CD4-positive, CD25-positive, alpha-beta regulatory T cell (primary cell): Measurements from ENCODE around the gene C16orf92. TPM values are rescaled to one million over a fixed set of nuclear protein-coding genes. Genes with fewer than 3 reads are reported as not detected.

ENCODE experiments used
- ATAC-seq, 2 donors: fragments of 150-1000 bp; cut with Tn5 transposase; one replicate each; pipeline ENCODE4 v1.10.0; 2021; ENCODE audit warnings: low read depth in 2 of 2, moderate number of reproducible peaks in 2 of 2, moderate library complexity in 1 of 2
- DNase-seq, 3 donors: peaks; one replicate each; pipeline versions ENCODE4 v3.0.0 to v3.0.0-alpha.2; 2012 to 2022; ENCODE audit warnings: mixed read lengths in 1 of 3
- H3K27ac ChIP-seq: one replicate; pipeline ENCODE4 v1.7.0; 2013; ENCODE audit warnings: mild to moderate bottlenecking, low read length; ENCODE audit not compliant: insufficient read depth, poor library complexity, severe bottlenecking
- H3K27me3 ChIP-seq: one replicate; pipeline ENCODE4 v1.7.0; 2013; ENCODE audit warnings: low read length; ENCODE audit not compliant: control insufficient read depth, insufficient read depth
- H3K36me3 ChIP-seq: one replicate; pipeline ENCODE4 v1.7.0; 2013; ENCODE audit warnings: mild to moderate bottlenecking, low read length, moderate library complexity; ENCODE audit not compliant: control insufficient read depth, insufficient read depth
- H3K4me1 ChIP-seq: 2 replicates; pipeline ENCODE4 v1.7.0; 2013; ENCODE audit warnings: mild to moderate bottlenecking, low read length; ENCODE audit not compliant: insufficient read depth, control insufficient read depth, poor library complexity, severe bottlenecking
- H3K4me3 ChIP-seq: one replicate; pipeline ENCODE4 v1.7.0; 2013; ENCODE audit warnings: low read depth, mild to moderate bottlenecking, low read length, moderate library complexity
- H3K9me3 ChIP-seq, 2 experiments: 1 replicate in 1 of 2; 2 replicates in 1 of 2; pipeline ENCODE4 v1.7.0; 2013; ENCODE audit warnings: low read length in 2 of 2, mild to moderate bottlenecking in 1 of 2, moderate library complexity in 1 of 2; ENCODE audit not compliant: control insufficient read depth in 2 of 2
- H3K27ac Mint-ChIP-seq, 3 donors: one replicate each; pipeline ENCODE4 v1.8.0; 2020 to 2022; ENCODE audit warnings: mild to moderate bottlenecking in 3 of 3, mixed read lengths in 3 of 3, moderate library complexity in 2 of 3
- H3K27me3 Mint-ChIP-seq: one replicate; pipeline ENCODE4 v1.8.0; 2022; ENCODE audit warnings: mild to moderate bottlenecking, mixed read lengths
- H3K36me3 Mint-ChIP-seq: one replicate; pipeline ENCODE4 v1.8.0; 2020; ENCODE audit warnings: mixed read lengths
- H3K4me1 Mint-ChIP-seq, 4 donors: one replicate each; pipeline ENCODE4 v1.8.0; 2020 to 2022; ENCODE audit warnings: mixed read lengths in 4 of 4, mild to moderate bottlenecking in 1 of 4
- H3K4me3 Mint-ChIP-seq, 4 donors: one replicate each; pipeline ENCODE4 v1.8.0; 2020 to 2022; ENCODE audit warnings: mild to moderate bottlenecking in 4 of 4, mixed read lengths in 4 of 4, moderate library complexity in 3 of 4
- H3K9me3 Mint-ChIP-seq, 7 donors: one replicate each; pipeline ENCODE4 v1.8.0; 2020 to 2022; ENCODE audit warnings: mixed read lengths in 7 of 7, mild to moderate bottlenecking in 3 of 7, moderate library complexity in 2 of 7
- polyA plus RNA-seq, 4 donors: library from polyadenylated mRNA; unstranded; fragments of 300-500 nt; fragmentation: Illumina TruSeq; gene quantifications; one replicate each; pipeline ENCODE4 v1.2.3, GENCODE V29; 2021
- total RNA-seq: library from RNA; stranded (reverse); gene quantifications from one replicate; pipeline ENCODE4 v1.2.3, GENCODE V29; 2022

C16orf92 gene
- total and polyA plus RNA-seq, 5 donors from 2014 or later: not detected

GRCh38 chr16:30052671-30053372 lies 29.8 kb downstream of the C16orf92 start:
- no peaks in the 10 kb centered on the region for H3K9me3 ChIP-seq
- ATAC-seq (peak; percentile 68 to 73), DNase-seq (peak; percentile 80 to 90 (median 84))
- H3K27me3 ChIP-seq: no peaks in the 10 kb centered on the region
- peak overlapping the region in 2 of 3 donors; percentile 69 to 81 for H3K27ac Mint-ChIP-seq
- peaks cover 0 to 1% (median 0%) of the 10 kb centered on the region in 7 donors for H3K9me3 Mint-ChIP-seq
- H3K4me1 Mint-ChIP-seq: peaks cover 0 to 26% (median 9%) of the 10 kb centered on the region in 4 donors
- H3K27me3 Mint-ChIP-seq: no peaks in the 10 kb centered on the region
- peaks cover 18% of the 10 kb centered on the region for H3K4me1 ChIP-seq
- H3K36me3 Mint-ChIP-seq: no peaks in the 10 kb centered on the region
- no peaks in the 10 kb centered on the region for H3K36me3 ChIP-seq
- H3K4me3 Mint-ChIP-seq: peak overlapping the region; percentile 89 to 93 (median 89)
- peak overlapping the region; percentile 37 for H3K4me3 ChIP-seq
- no peak overlapping the region for H3K27ac ChIP-seq

GRCh38 chr16:30053376-30054015 lies 30.5 kb downstream of the C16orf92 start:
- no peaks in the 10 kb centered on the region for H3K36me3 Mint-ChIP-seq
- peak overlapping the region; percentile 75 to 90 (median 85) for H3K4me3 Mint-ChIP-seq
- no peaks in the 10 kb centered on the region for H3K36me3 ChIP-seq
- H3K27ac ChIP-seq: no peak overlapping the region
- no peak for DNase-seq
- no peaks in the 10 kb centered on the region for H3K9me3 ChIP-seq
- H3K4me1 ChIP-seq: peaks cover 18% of the 10 kb centered on the region
- peak overlapping the region; percentile 32 for H3K4me3 ChIP-seq
- peaks cover 0 to 26% (median 9%) of the 10 kb centered on the region in 4 donors for H3K4me1 Mint-ChIP-seq
- H3K27ac Mint-ChIP-seq: peak overlapping the region in 1 of 3 donors; percentile 4
- H3K27me3 Mint-ChIP-seq: no peaks in the 10 kb centered on the region
- H3K27me3 ChIP-seq: no peaks in the 10 kb centered on the region
- no peak for ATAC-seq
- no peaks in the 10 kb centered on the region for H3K9me3 Mint-ChIP-seq

GRCh38 chr16:30054451-30054850 lies 31.5 kb downstream of the C16orf92 start:
- Mint-ChIP-seq H3K4me3 (peak overlapping the region; percentile 75 to 91 (median 83)), H3K4me1 (peaks cover 0 to 26% (median 9%) of the 10 kb centered on the region in 4 donors), H3K9me3 (no peaks in the 10 kb centered on the region), H3K27ac (peak overlapping the region in 2 of 3 donors; percentile 31 to 66), H3K36me3 (no peaks in the 10 kb centered on the region), H3K27me3 (no peaks in the 10 kb centered on the region)
- Histone ChIP-seq H3K4me3 (no peak overlapping the region), H3K27me3 (no peaks in the 10 kb centered on the region), H3K27ac (no peak overlapping the region), H3K9me3 (no peaks in the 10 kb centered on the region), H3K4me1 (peaks cover 18% of the 10 kb centered on the region), H3K36me3 (no peaks in the 10 kb centered on the region)
- ATAC-seq: no peak
- no peak for DNase-seq

GRCh38 chr16:30054959-30055553 lies 32.1 kb downstream of the C16orf92 start:
- peak overlapping the region in 1 of 3 donors; percentile 91 for H3K27ac Mint-ChIP-seq

GRCh38 chr16:30060346-30060745 lies 37.3 kb downstream of the C16orf92 start:
- no peak overlapping the region for H3K4me3 ChIP-seq
- H3K27me3 ChIP-seq: no peaks in the 10 kb centered on the region
- H3K9me3 ChIP-seq: no peaks in the 10 kb centered on the region
- H3K27me3 Mint-ChIP-seq: peaks cover 8% of the 10 kb centered on the region
- no peaks in the 10 kb centered on the region for H3K36me3 ChIP-seq
- H3K36me3 Mint-ChIP-seq: no peaks in the 10 kb centered on the region
- H3K4me1 Mint-ChIP-seq: peaks cover 0 to 15% (median 6%) of the 10 kb centered on the region in 4 donors
- H3K9me3 Mint-ChIP-seq: no peaks in the 10 kb centered on the region
- H3K4me1 ChIP-seq: peaks cover 13% of the 10 kb centered on the region
- DNase-seq: no peak
- H3K27ac ChIP-seq: no peak overlapping the region
- H3K27ac Mint-ChIP-seq: peak overlapping the region in 1 of 3 donors; percentile 43
- ATAC-seq: no peak
- peak overlapping the region in 2 of 4 donors; percentile 58 to 69 for H3K4me3 Mint-ChIP-seq

More at GRCh38 chr16:30054959-30055553, 32.1 kb downstream of the C16orf92 start:
- peak; percentile 60 to 66 for ATAC-seq
- H3K9me3 ChIP-seq: no peaks in the 10 kb centered on the region
- H3K36me3 Mint-ChIP-seq: no peaks in the 10 kb centered on the region
- DNase-seq: peak in 2 of 3 donors; percentile 35 to 63
- H3K27me3 Mint-ChIP-seq: no peaks in the 10 kb centered on the region
- no peak overlapping the region for H3K4me3 ChIP-seq
- H3K36me3 ChIP-seq: no peaks in the 10 kb centered on the region
- no peaks in the 10 kb centered on the region for H3K9me3 Mint-ChIP-seq
- no peaks in the 10 kb centered on the region for H3K27me3 ChIP-seq
- no peak overlapping the region for H3K27ac ChIP-seq
- H3K4me3 Mint-ChIP-seq: peak overlapping the region; percentile 44 to 90 (median 74)
- H3K4me1 Mint-ChIP-seq: peaks cover 0 to 26% (median 9%) of the 10 kb centered on the region in 4 donors
- H3K4me1 ChIP-seq: peaks cover 18% of the 10 kb centered on the region

- H3K4me3 ChIP-seq: no peak overlapping the region
- Mint-ChIP-seq H3K27ac (peak overlapping the region in 2 of 3 donors; percentile 43 to 48), H3K4me3 (peak overlapping the region in 2 of 4 donors; percentile 58 to 69), H3K27me3 (peaks cover 8% of the 10 kb centered on the region), H3K4me1 (peaks cover 0 to 13% (median 5%) of the 10 kb centered on the region in 4 donors), H3K36me3 (no peaks in the 10 kb centered on the region), H3K9me3 (no peaks in the 10 kb centered on the region)
- peaks cover 12% of the 10 kb centered on the region for H3K4me1 ChIP-seq
- no peak for DNase-seq
- H3K27me3 ChIP-seq: no peaks in the 10 kb centered on the region
- H3K27ac ChIP-seq: no peak overlapping the region
- ATAC-seq: no peak
- no peaks in the 10 kb centered on the region for H3K9me3 ChIP-seq
- H3K36me3 ChIP-seq: no peaks in the 10 kb centered on the region
Measured at GRCh38 chr16:30060836-30061554, 38.0 kb downstream of the C16orf92 start.

GRCh38 chr16:30063278-30063892 lies 40.4 kb downstream of the C16orf92 start:
- Mint-ChIP-seq H3K27me3 (peaks cover 8% of the 10 kb centered on the region), H3K4me3 (peak overlapping the region; percentile 96 to 100 (median 100)), H3K36me3 (peaks cover 2% of the 10 kb centered on the region), H3K27ac (peak overlapping the region; percentile 20 to 99 (median 96)), H3K9me3 (no peaks in the 10 kb centered on the region), H3K4me1 (peaks cover 3 to 30% (median 14%) of the 10 kb centered on the region in 4 donors)
- Histone ChIP-seq H3K36me3 (peaks cover 12% of the 10 kb centered on the region), H3K9me3 (no peaks in the 10 kb centered on the region), H3K27me3 (no peaks in the 10 kb centered on the region), H3K27ac (peak overlapping the region; percentile 93), H3K4me1 (peaks cover 33% of the 10 kb centered on the region), H3K4me3 (no peak overlapping the region)
- DNase-seq (no peak), ATAC-seq (no peak)
